Mesenchymal stem cell (in vitro differentiated cells and primary cell): ENCODE data around the gene CELF4.

Experiments
- DNase-seq: peaks from one replicate; pipeline ENCODE4 v3.0.0-alpha.2; 2013
- H2AFZ ChIP-seq: one replicate; pipeline ENCODE4 v1.6.1; 2013; ENCODE audit warnings: low read depth, mild to moderate bottlenecking, control low read depth, inconsistent platforms, low read length, moderate library complexity
- H2AK5ac ChIP-seq: 2 replicates; pipeline ENCODE4 v1.6.1; 2013; ENCODE audit warnings: low read length, moderate library complexity, mild to moderate bottlenecking, inconsistent platforms; ENCODE audit not compliant: severe bottlenecking
- H2BK120ac ChIP-seq: one replicate; pipeline ENCODE4 v1.6.1; 2013; ENCODE audit warnings: low read depth, mild to moderate bottlenecking, inconsistent platforms, low read length, moderate library complexity
- H2BK12ac ChIP-seq, 2 experiments: one replicate each; pipeline ENCODE4 v1.6.1; 2013; ENCODE audit warnings: inconsistent platforms in 2 of 2, low read length in 2 of 2, mild to moderate bottlenecking in 2 of 2, moderate library complexity in 2 of 2, control low read depth in 1 of 2
- H2BK15ac ChIP-seq: one replicate; pipeline ENCODE4 v1.6.1; 2013; ENCODE audit warnings: mild to moderate bottlenecking, low read depth, inconsistent platforms; ENCODE audit not compliant: poor library complexity, severe bottlenecking
- H2BK5ac ChIP-seq: 2 replicates; pipeline ENCODE4 v1.6.1; 2013; ENCODE audit warnings: low read depth, mild to moderate bottlenecking, low read length, control low read depth, inconsistent platforms; ENCODE audit not compliant: poor library complexity, severe bottlenecking
- H3K14ac ChIP-seq, 2 experiments: one replicate each; pipeline ENCODE4 v1.6.1; 2013; ENCODE audit warnings: inconsistent platforms in 2 of 2, low read length in 2 of 2, control low read depth in 1 of 2, mild to moderate bottlenecking in 1 of 2, moderate library complexity in 1 of 2
- H3K18ac ChIP-seq, 2 experiments: one replicate each; pipeline ENCODE4 v1.6.1; 2013; ENCODE audit warnings: inconsistent platforms in 2 of 2, low read length in 2 of 2, control low read depth in 1 of 2, low read depth in 1 of 2, mild to moderate bottlenecking in 1 of 2
- H3K23ac ChIP-seq, 2 experiments: one replicate each; pipeline ENCODE4 v1.6.1; 2013; ENCODE audit warnings: inconsistent platforms in 2 of 2, low read length in 2 of 2, mild to moderate bottlenecking in 2 of 2, moderate library complexity in 2 of 2, control low read depth in 1 of 2
- H3K27ac ChIP-seq: 2 replicates; pipeline ENCODE4 v1.5.1; 2013; ENCODE audit warnings: mild to moderate bottlenecking, moderate library complexity, low read length, control low read depth, inconsistent platforms; ENCODE audit not compliant: poor library complexity, severe bottlenecking
- H3K27me3 ChIP-seq, 2 experiments: 2 replicates each; pipeline versions ENCODE4 v1.6.1 to v1.7.0; 2013; ENCODE audit warnings: low read length in 2 of 2, mild to moderate bottlenecking in 2 of 2, moderate library complexity in 2 of 2, control low read depth in 1 of 2, inconsistent platforms in 1 of 2; ENCODE audit not compliant: control insufficient read depth in 1 of 2, insufficient read depth in 1 of 2
- H3K36me3 ChIP-seq, 2 experiments: 2 replicates each; pipeline versions ENCODE4 v1.6.1 to v1.7.0; 2013; ENCODE audit warnings: low read length in 2 of 2, control low read depth in 1 of 2, inconsistent platforms in 1 of 2, low read depth in 1 of 2, mild to moderate bottlenecking in 1 of 2; ENCODE audit not compliant: insufficient read depth in 2 of 2, control insufficient read depth in 1 of 2
- H3K4ac ChIP-seq, 2 experiments: one replicate each; pipeline ENCODE4 v1.6.1; 2013; ENCODE audit warnings: inconsistent platforms in 2 of 2, low read length in 2 of 2, mild to moderate bottlenecking in 2 of 2, moderate library complexity in 2 of 2, control low read depth in 1 of 2, low read depth in 1 of 2
- H3K4me1 ChIP-seq: 2 replicates; pipeline ENCODE4 v1.6.1; 2013; ENCODE audit warnings: low read depth, low read length, control low read depth; ENCODE audit not compliant: control insufficient read depth, insufficient read depth
- H3K4me2 ChIP-seq: 2 replicates; pipeline ENCODE4 v1.6.1; 2013; ENCODE audit warnings: low read length, mild to moderate bottlenecking, inconsistent platforms; ENCODE audit not compliant: poor library complexity, severe bottlenecking
- H3K4me3 ChIP-seq, 2 experiments: 2 replicates each; pipeline versions ENCODE4 v1.5.1 to v1.7.0; 2013; ENCODE audit warnings: low read length in 2 of 2, mild to moderate bottlenecking in 2 of 2, control low read depth in 1 of 2, low read depth in 1 of 2; ENCODE audit not compliant: insufficient read depth in 1 of 2
- H3K79me1 ChIP-seq: replicated peaks from 2 replicates; pipeline ENCODE4 v1.6.1; 2013; ENCODE audit warnings: mild to moderate bottlenecking, control low read depth, low read length, inconsistent platforms; ENCODE audit not compliant: poor library complexity, severe bottlenecking
- H3K9ac ChIP-seq: 2 replicates; pipeline ENCODE4 v1.7.0; 2013; ENCODE audit warnings: mild to moderate bottlenecking, low read length, moderate library complexity
- H3K9me3 ChIP-seq: 2 replicates; pipeline ENCODE4 v1.7.0; 2013; ENCODE audit warnings: mild to moderate bottlenecking, low read length; ENCODE audit not compliant: control insufficient read depth
- H4K8ac ChIP-seq: one replicate; pipeline ENCODE4 v1.6.1; 2013; ENCODE audit warnings: inconsistent platforms, mild to moderate bottlenecking, low read length, moderate library complexity
- H4K91ac ChIP-seq: one replicate; pipeline ENCODE4 v1.6.1; 2013; ENCODE audit warnings: mild to moderate bottlenecking, low read length, inconsistent platforms
- WGBS: methylation state at CpG from one replicate; pipeline ENCODE4 v1.1.7; 2013; ENCODE audit warnings: mixed read lengths; 5-methylcytosine and 5-hydroxymethylcytosine counted together

CELF4 gene

GRCh38 chr18:37512400-37512799 is 53.2 kb downstream of the CELF4 start:
- no peaks in the 10 kb centered on the region for H3K79me1 ChIP-seq
- H4K91ac ChIP-seq, result no peak overlapping the region
- no peak overlapping the region for H2BK120ac ChIP-seq
- no peaks in the 10 kb centered on the region for H3K36me3 ChIP-seq
- no peak overlapping the region for H3K9ac ChIP-seq
- H2AFZ ChIP-seq, result no peak overlapping the region
- no peak overlapping the region for H2AK5ac ChIP-seq
- H3K4me1 ChIP-seq, result no peaks in the 10 kb centered on the region
- no peak overlapping the region for H3K4me3 ChIP-seq
- H3K9me3 ChIP-seq, result peaks cover 6% of the 10 kb centered on the region
- H3K4ac ChIP-seq, result no peak overlapping the region
- no peak overlapping the region for H4K8ac ChIP-seq
- 78% methylated on average over 2 of the region's 2 CpGs for WGBS
- no peak overlapping the region for H3K14ac ChIP-seq
- H2BK15ac ChIP-seq, result no peak overlapping the region
- H2BK12ac ChIP-seq, result no peak overlapping the region
- H3K4me2 ChIP-seq, result no peak overlapping the region
- H2BK5ac ChIP-seq, result no peak overlapping the region
- peaks cover 0 to 42% of the 10 kb centered on the region in 2 experiments for H3K27me3 ChIP-seq
- H3K27ac ChIP-seq, result no peak overlapping the region
- DNase-seq, result no peak
- H3K23ac ChIP-seq, result no peak overlapping the region
- H3K18ac ChIP-seq, result no peak overlapping the region

- H3K18ac ChIP-seq, result no peak overlapping the region
- no peaks in the 10 kb centered on the region for H3K79me1 ChIP-seq
- H3K36me3 ChIP-seq, result no peaks in the 10 kb centered on the region
- H3K4me3 ChIP-seq, result no peak overlapping the region
- no peaks in the 10 kb centered on the region for H3K4me1 ChIP-seq
- no peak overlapping the region for H2AFZ ChIP-seq
- H3K4ac ChIP-seq, result no peak overlapping the region
- no peak overlapping the region for H3K14ac ChIP-seq
- H3K23ac ChIP-seq, result no peak overlapping the region
- no peak overlapping the region for H3K27ac ChIP-seq
- H2BK12ac ChIP-seq, result no peak overlapping the region
- H2BK15ac ChIP-seq, result no peak overlapping the region
- no peak overlapping the region for H3K9ac ChIP-seq
- peaks cover 0 to 38% of the 10 kb centered on the region in 2 experiments for H3K27me3 ChIP-seq
- no peak overlapping the region for H2AK5ac ChIP-seq
- WGBS, result 59% methylated on average over 7 of the region's 9 CpGs
- H4K91ac ChIP-seq, result no peak overlapping the region
- H3K4me2 ChIP-seq, result no peak overlapping the region
- no peak overlapping the region for H4K8ac ChIP-seq
- no peak overlapping the region for H2BK120ac ChIP-seq
- H3K9me3 ChIP-seq, result peaks cover 6% of the 10 kb centered on the region
- no peak for DNase-seq
- H2BK5ac ChIP-seq, result no peak overlapping the region
Observed at GRCh38 chr18:37511721-37512298, 53.8 kb downstream of the CELF4 start.

- H2BK120ac ChIP-seq, result no peak overlapping the region
- no peak for DNase-seq
- H3K27me3 ChIP-seq, result peaks cover 0 to 28% of the 10 kb centered on the region in 2 experiments
- no peak overlapping the region for H3K4ac ChIP-seq
- peaks cover 6% of the 10 kb centered on the region for H3K9me3 ChIP-seq
- no peaks in the 10 kb centered on the region for H3K36me3 ChIP-seq
- no peak overlapping the region for H4K8ac ChIP-seq
- no peak overlapping the region for H2BK12ac ChIP-seq
- no peak overlapping the region for H3K9ac ChIP-seq
- no peak overlapping the region for H3K27ac ChIP-seq
- no peak overlapping the region for H2AFZ ChIP-seq
- H3K23ac ChIP-seq, result no peak overlapping the region
- no peak overlapping the region for H2AK5ac ChIP-seq
- H3K4me3 ChIP-seq, result no peak overlapping the region
- no peak overlapping the region for H3K4me2 ChIP-seq
- H2BK5ac ChIP-seq, result no peak overlapping the region
- H4K91ac ChIP-seq, result no peak overlapping the region
- no peaks in the 10 kb centered on the region for H3K4me1 ChIP-seq
- no CpG with 5 or more reads among the region's 1 CpG for WGBS
- H3K18ac ChIP-seq, result no peak overlapping the region
- no peak overlapping the region for H2BK15ac ChIP-seq
- no peak overlapping the region for H3K14ac ChIP-seq
- H3K79me1 ChIP-seq, result no peaks in the 10 kb centered on the region
Observed at GRCh38 chr18:37509600-37509999, 56.0 kb downstream of the CELF4 start.

GRCh38 chr18:37508207-37508606 is 57.4 kb downstream of the CELF4 start:
- Histone ChIP-seq H2BK5ac (no peak overlapping the region), H3K4ac (no peak overlapping the region), H3K23ac (no peak overlapping the region), H3K4me1 (no peaks in the 10 kb centered on the region), H2BK15ac (no peak overlapping the region), H4K91ac (no peak overlapping the region), H3K4me3 (no peak overlapping the region), H3K36me3 (no peaks in the 10 kb centered on the region), H3K79me1 (no peaks in the 10 kb centered on the region), H3K9me3 (peaks cover 6% of the 10 kb centered on the region), H2BK120ac (no peak overlapping the region), H3K14ac (no peak overlapping the region), H3K27ac (no peak overlapping the region), H4K8ac (no peak overlapping the region), H3K4me2 (no peak overlapping the region), H3K27me3 (peaks cover 0 to 26% of the 10 kb centered on the region in 2 experiments), H3K9ac (no peak overlapping the region), H3K18ac (no peak overlapping the region), H2AK5ac (no peak overlapping the region), H2BK12ac (no peak overlapping the region), H2AFZ (no peak overlapping the region)
- no peak for DNase-seq
- 66% methylated on average over 3 of the region's 3 CpGs for WGBS
